Measurements from ENCODE around the gene TUBA1C. TPM values are rescaled to one million over a fixed set of nuclear protein-coding genes. Genes with fewer than 3 reads are reported as not detected.

TUBA1C gene
- 1,753 to 2,247 TPM (median 1,843 TPM) in 5 replicates for total RNA-seq (2022; extraction: Qiagen RNA extraction; ENCODE audit: low read depth)

GRCh38 chr12:49264873-49265792 lies at the start of gene TUBA1C:
Gene TUBA1C, plus strand, starts transcription at chr12:49265082. Its CDS starts 100 bp downstream, at chr12:49265182.

GRCh38 chr12:49295082-49295936 lies 30.4 kb downstream of the TUBA1C start, which contains the start of gene PRPH:
Gene PRPH, plus strand, starts transcription at chr12:49295147. Its CDS starts 54 bp downstream, at chr12:49295201.

GRCh38 chr12:49322708-49323523 lies 58.0 kb downstream of the TUBA1C start, which contains the start of gene TROAP:
Gene TROAP, plus strand, starts transcription at chr12:49323255. Its CDS starts 354 bp downstream, at chr12:49323609.

Other genes starting within 250 kb of the TUBA1C start
- 39.9 to 48.3 TPM (median 42.8 TPM) in 5 replicates for gene PRKAG1, start 246.3 kb upstream of the TUBA1C start, total RNA-seq (2022; extraction: Qiagen RNA extraction; ENCODE audit: low read depth)
- 40.0 to 46.7 TPM (median 41.6 TPM) in 5 replicates for gene KMT2D, start 204.3 kb upstream of the TUBA1C start, total RNA-seq (2022; extraction: Qiagen RNA extraction; ENCODE audit: low read depth)
- gene RHEBL1, start 195.1 kb upstream of the TUBA1C start, total RNA-seq (2022; extraction: Qiagen RNA extraction; ENCODE audit: low read depth) = 3.9 to 6.4 TPM (median 5.7 TPM) in 5 replicates
- gene DHH, start 170.3 kb upstream of the TUBA1C start, total RNA-seq (2022; extraction: Qiagen RNA extraction; ENCODE audit: low read depth) = 0.02 TPM in 2 of 5 replicates, not detected in the others
- gene LMBR1L, start 154.2 kb upstream of the TUBA1C start, total RNA-seq (2022; extraction: Qiagen RNA extraction; ENCODE audit: low read depth) = 13.0 to 18.6 TPM (median 17.5 TPM) in 5 replicates
- gene TUBA1B, start 133.7 kb upstream of the TUBA1C start, total RNA-seq (2022; extraction: Qiagen RNA extraction; ENCODE audit: low read depth) = 2,295 to 2,611 TPM (median 2,449 TPM) in 5 replicates
- 167 to 207 TPM (median 191 TPM) in 5 replicates for gene TUBA1A, start 76.0 kb upstream of the TUBA1C start, total RNA-seq (2022; extraction: Qiagen RNA extraction; ENCODE audit: low read depth)
- 0.52 to 1.2 TPM (median 0.83 TPM) in 5 replicates for gene PRPH, start 30.1 kb downstream of the TUBA1C start, total RNA-seq (2022; extraction: Qiagen RNA extraction; ENCODE audit: low read depth)
- 81.0 to 101 TPM (median 83.0 TPM) in 5 replicates for gene TROAP, start 58.2 kb downstream of the TUBA1C start, total RNA-seq (2022; extraction: Qiagen RNA extraction; ENCODE audit: low read depth)
- gene C1QL4, start 72.1 kb downstream of the TUBA1C start, total RNA-seq (2022; extraction: Qiagen RNA extraction; ENCODE audit: low read depth) = 4.4 to 6.0 TPM (median 4.8 TPM) in 5 replicates
- gene DNAJC22, start 81.8 kb downstream of the TUBA1C start, total RNA-seq (2022; extraction: Qiagen RNA extraction; ENCODE audit: low read depth) = 20.5 to 25.1 TPM (median 23.7 TPM) in 5 replicates
- gene SPATS2, start 102.4 kb downstream of the TUBA1C start, total RNA-seq (2022; extraction: Qiagen RNA extraction; ENCODE audit: low read depth) = 31.2 to 37.2 TPM (median 37.1 TPM) in 5 replicates

Measured in A549 treated with DMSO at 1 μM for 4 hours (cell line).